Psoas muscle (tissue), 8 donors: ENCODE results near the gene MEX3C. TPM values are rescaled to one million over a fixed set of nuclear protein-coding genes. Genes with fewer than 3 reads are reported as not detected.

ENCODE experiments used
- ATAC-seq, 4 donors: fragments of 200-7000 bp; cut with Tn5 transposase; one replicate each; pipeline ENCODE4 v1.9.1; 2020; ENCODE audit warnings: moderate library complexity in 3 of 4, mild to moderate bottlenecking in 2 of 4
- DNase-seq, 2 donors: peaks; one replicate each; pipeline ENCODE4 v3.0.0-alpha.2; 2020
- H3K27ac ChIP-seq: fragments of 200-600 bp; one replicate; pipeline ENCODE4 v1.8.0; 2022
- H3K27me3 ChIP-seq, 3 donors: fragments of 200-600 bp in 1 of 3; one replicate each; pipeline versions ENCODE4 v1.6.1 to v1.8.0; 2013 to 2022; ENCODE audit warnings: low read length in 2 of 3, mild to moderate bottlenecking in 2 of 3, moderate library complexity in 1 of 3; ENCODE audit not compliant: insufficient read depth in 3 of 3
- H3K36me3 ChIP-seq, 2 donors: fragments of 200-600 bp in 1 of 2; one replicate each; pipeline versions ENCODE4 v1.6.1 to v1.8.0; 2013 to 2022; ENCODE audit warnings: low read depth in 1 of 2, mild to moderate bottlenecking in 1 of 2, moderate library complexity in 1 of 2; ENCODE audit not compliant: insufficient read depth in 1 of 2
- H3K4me1 ChIP-seq: fragments of 200-600 bp; one replicate; pipeline ENCODE4 v1.8.0; 2022
- H3K4me3 ChIP-seq: fragments of 200-600 bp; one replicate; pipeline ENCODE4 v1.8.0; 2022; ENCODE audit warnings: mild to moderate bottlenecking
- H3K9me3 ChIP-seq: fragments of 200-600 bp; one replicate; pipeline ENCODE4 v1.8.0; 2022
- WGBS, 3 donors: extraction: QIAGEN DNeasy Blood & Tissue Kit; methylation state at CpG; one replicate each; pipeline versions ENCODE4 v1.1.6 to v1.1.7; 2013; 5-methylcytosine and 5-hydroxymethylcytosine counted together
- intact Hi-C, 2 donors: fragments of 100-400 bp; cut with DNase I; formaldehyde crosslinking; loops; one replicate each; pipeline versions ENCODE4 v1.11.0 to v1.14.2; 2022
- polyA plus RNA-seq, 3 donors: library from polyadenylated mRNA; stranded (reverse); fragments of 200-250 nt; gene quantifications; one replicate each; pipeline ENCODE4 v1.2.3, GENCODE V29; 2013
- total RNA-seq, 4 donors: library from RNA; stranded (reverse); fragmentation: NEBNext Ultra II Directional in 2 of 4; extraction: Animal tissue kit (Norgen Biotek cat#: 25700) in 2 of 4; gene quantifications; one replicate each; pipeline versions ENCODE4 v1.2.1 to v1.2.4, GENCODE V29; 2021 to 2023
- TF ChIP-seq, protein P1 (sequence below): fragments of 200-600 bp; IDR thresholded peaks from one replicate; pipeline ENCODE4 v1.8.0; 2022; ENCODE audit warnings: antibody characterized with exemption
- donor health status: healthy with polysubstance abuse.
- donor health status: DM: no; HTN: no; CAD: no; lungs with moderate emphysema.
- donor health status: Bipolar disorder and iron deficiency.
- donor health status: healthy.
- donor health status: DM: yes; HTN: yes; CAD: no.
- donor health status: DM: no; HTN: no; CAD: no.
- donor health status: DM: no; HTN: no; CAD: no.
- donor health status: DM: yes; HTN: yes; CAD: no.

Gene MEX3C
- total and polyA plus RNA-seq, 7 donors, result 5.1 to 15.1 (median 13.6) TPM

DNA sequence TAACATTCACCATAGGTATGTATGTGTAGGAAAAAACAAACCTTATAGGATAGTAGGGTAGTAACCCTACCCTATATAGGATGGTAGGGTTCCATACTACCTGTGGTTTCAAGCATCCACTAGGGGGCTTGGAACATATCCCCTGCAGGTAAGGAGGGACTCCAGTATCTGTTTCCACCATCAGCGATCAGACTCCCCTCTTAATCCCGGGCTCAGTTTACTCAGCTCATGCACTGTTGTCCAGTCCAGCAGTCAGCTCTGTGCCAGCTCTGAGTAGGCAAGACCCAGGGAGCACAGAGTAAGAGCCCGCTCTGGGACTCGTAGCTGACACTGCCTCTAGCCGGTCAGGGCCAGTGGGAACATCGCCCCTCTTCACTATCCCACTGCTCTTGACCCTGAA is 61.7 kb downstream of the MEX3C start:
- DNase-seq (no peak), ATAC-seq (no peak)
- Histone ChIP-seq H3K4me3 (no peak overlapping the region), H3K4me1 (no peaks in the 10 kb centered on the region), H3K9me3 (no peaks in the 10 kb centered on the region), H3K27ac (no peak overlapping the region), H3K27me3 (no peaks in the 10 kb centered on the region), H3K36me3 (no peaks in the 10 kb centered on the region)
- intact Hi-C loops, result no loop called here
- TF ChIP-seq, protein P1, sequence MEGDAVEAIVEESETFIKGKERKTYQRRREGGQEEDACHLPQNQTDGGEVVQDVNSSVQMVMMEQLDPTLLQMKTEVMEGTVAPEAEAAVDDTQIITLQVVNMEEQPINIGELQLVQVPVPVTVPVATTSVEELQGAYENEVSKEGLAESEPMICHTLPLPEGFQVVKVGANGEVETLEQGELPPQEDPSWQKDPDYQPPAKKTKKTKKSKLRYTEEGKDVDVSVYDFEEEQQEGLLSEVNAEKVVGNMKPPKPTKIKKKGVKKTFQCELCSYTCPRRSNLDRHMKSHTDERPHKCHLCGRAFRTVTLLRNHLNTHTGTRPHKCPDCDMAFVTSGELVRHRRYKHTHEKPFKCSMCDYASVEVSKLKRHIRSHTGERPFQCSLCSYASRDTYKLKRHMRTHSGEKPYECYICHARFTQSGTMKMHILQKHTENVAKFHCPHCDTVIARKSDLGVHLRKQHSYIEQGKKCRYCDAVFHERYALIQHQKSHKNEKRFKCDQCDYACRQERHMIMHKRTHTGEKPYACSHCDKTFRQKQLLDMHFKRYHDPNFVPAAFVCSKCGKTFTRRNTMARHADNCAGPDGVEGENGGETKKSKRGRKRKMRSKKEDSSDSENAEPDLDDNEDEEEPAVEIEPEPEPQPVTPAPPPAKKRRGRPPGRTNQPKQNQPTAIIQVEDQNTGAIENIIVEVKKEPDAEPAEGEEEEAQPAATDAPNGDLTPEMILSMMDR, result no peak
- 76 to 80% (median 77%) methylated on average over 6 of the region's 6 CpGs for WGBS, 3 donors

DNA sequence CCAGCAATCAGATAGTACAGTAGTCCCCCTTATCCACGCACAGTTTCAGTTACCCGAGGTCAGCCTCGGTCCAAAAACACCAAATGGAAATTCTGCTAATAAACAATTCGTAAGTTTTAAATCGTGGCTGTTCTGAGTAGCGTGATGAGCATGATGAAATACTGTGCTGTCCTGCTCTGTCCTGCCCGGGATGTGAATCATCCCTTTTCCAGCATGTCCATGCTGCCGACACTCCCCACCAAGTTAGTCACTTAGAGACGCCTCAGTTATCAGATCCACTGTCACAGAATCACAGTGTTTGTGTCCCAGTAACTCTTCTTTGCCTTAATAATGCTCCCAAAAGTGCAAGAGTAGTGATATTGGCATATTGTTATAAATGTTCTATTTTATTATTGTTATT is 62.1 kb downstream of the MEX3C start:
- no peaks in the 10 kb centered on the region for H3K4me1 ChIP-seq
- 69 to 84% (median 78%) methylated on average over 9 of the region's 9 CpGs for WGBS, 3 donors
- TF ChIP-seq, protein P1, result no peak
- no peaks in the 10 kb centered on the region for H3K9me3 ChIP-seq
- DNase-seq (no peak), ATAC-seq (no peak)
- no peak overlapping the region for H3K4me3 ChIP-seq
- intact Hi-C loops, result no loop called here
- no peak overlapping the region for H3K27ac ChIP-seq
- H3K27me3 ChIP-seq, result no peaks in the 10 kb centered on the region
- no peaks in the 10 kb centered on the region for H3K36me3 ChIP-seq

DNA sequence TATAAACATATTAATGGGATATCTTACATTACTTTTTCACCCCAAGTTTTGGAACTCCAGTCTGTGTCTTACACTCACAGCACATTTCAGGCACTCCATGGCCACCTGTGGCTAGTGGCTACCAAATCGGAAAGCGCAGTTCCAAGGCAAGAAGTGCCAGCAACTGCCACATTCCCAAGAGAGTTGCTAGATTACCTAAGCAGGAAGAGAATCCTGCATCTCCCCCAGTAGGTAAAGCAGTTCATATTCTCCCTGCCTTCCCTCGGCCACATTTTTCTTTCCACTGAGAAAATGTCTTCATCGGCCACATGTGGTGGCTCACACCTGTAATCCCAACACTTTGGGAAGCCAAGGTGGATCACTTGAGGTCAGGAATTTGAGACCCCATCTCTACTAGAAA is 62.8 kb downstream of the MEX3C start:
- Histone ChIP-seq H3K27me3 (no peaks in the 10 kb centered on the region), H3K36me3 (no peaks in the 10 kb centered on the region), H3K9me3 (no peaks in the 10 kb centered on the region), H3K4me3 (no peak overlapping the region), H3K4me1 (no peaks in the 10 kb centered on the region), H3K27ac (no peak overlapping the region)
- WGBS, 3 donors, result 89 to 94% (median 90%) methylated on average over 4 of the region's 4 CpGs
- DNase-seq (no peak), ATAC-seq (no peak)
- intact Hi-C loops, result no loop called here
- TF ChIP-seq, protein P1, result no peak

DNA sequence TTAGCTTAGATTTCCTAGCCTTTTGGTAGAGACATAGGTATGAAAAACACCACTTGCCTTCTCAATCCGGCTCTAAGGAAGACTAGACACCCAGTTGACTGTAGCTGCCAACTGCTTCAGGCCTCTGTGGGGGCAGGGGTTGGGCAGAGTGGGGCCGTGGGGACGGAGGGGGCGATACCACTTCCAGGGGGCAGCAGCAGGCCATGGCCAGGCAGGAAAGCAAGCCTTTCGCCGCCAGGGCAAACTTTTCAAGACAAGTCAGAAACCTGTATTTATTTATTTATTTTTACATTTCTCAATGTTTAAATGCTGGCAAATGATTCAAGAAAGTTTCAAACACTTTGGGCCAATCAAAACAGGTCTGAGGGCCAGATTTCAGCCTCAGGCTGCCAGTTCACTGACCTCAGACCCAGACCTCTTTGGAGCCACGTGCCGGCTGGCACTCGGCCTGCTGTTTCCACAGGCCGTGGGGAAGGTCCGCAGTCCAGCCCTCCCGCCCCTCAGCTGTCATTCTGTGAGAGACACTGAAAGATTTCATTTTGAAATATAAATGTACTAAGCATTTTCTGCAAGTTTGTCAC is 63.8 kb downstream of the MEX3C start:
- DNase-seq, result peak in 1 of 2 donors; percentile 37
- H3K4me3 ChIP-seq, result no peak overlapping the region
- H3K4me1 ChIP-seq, result no peaks in the 10 kb centered on the region
- 41 to 56% (median 45%) methylated on average over 12 of the region's 12 CpGs for WGBS, 3 donors
- no peaks in the 10 kb centered on the region for H3K27me3 ChIP-seq
- no peak overlapping the region for H3K27ac ChIP-seq
- TF ChIP-seq, protein P1, result no peak
- no peak for ATAC-seq
- H3K36me3 ChIP-seq, result no peaks in the 10 kb centered on the region
- H3K9me3 ChIP-seq, result no peaks in the 10 kb centered on the region
- intact Hi-C loops, result no loop called here
